PC-3 (cell line): ENCODE measurements around the gene FGD3. TPM values are rescaled to one million over a fixed set of nuclear protein-coding genes. Genes with fewer than 3 reads are reported as not detected.
A peak's percentile ranks its signal among the peaks of the same experiment; 100 is the strongest.

Source experiments
- ATAC-seq: fragments of 200-7000 bp; cut with Tn5 transposase; 2 replicates; pipeline ENCODE4 v1.9.1; 2020; ENCODE audit warnings: mild to moderate bottlenecking, moderate library complexity
- BruUV-seq: library from RNA; stranded (reverse); fragments of 400-500 nt; replicated peaks from 2 replicates; lab custom pipeline; 2021; lab: Mats Ljungman, UMichigan
- CTCF ChIA-PET: fragments of 300-600 bp; sonication (Branson Sonifier 250); formaldehyde crosslinking; loops from one replicate; lab custom pipeline; 2022; ENCODE audit warnings: antibody characterized with exemption; lab: Charles Lee
- POLR2A ChIA-PET: fragments of 300-600 bp; sonication (Branson Sonifier 250); formaldehyde crosslinking; loops from one replicate; lab custom pipeline; 2022; ENCODE audit warnings: antibody characterized with exemption; ENCODE audit not compliant: unreplicated experiment; lab: Charles Lee
- DNase-seq: peaks from one replicate; pipeline ENCODE4 v3.0.0-alpha.2; 2015
- H2AFZ ChIP-seq: fragments of 300-600 bp; sonication (generic); 2 replicates; pipeline ENCODE4 v1.6.0; 2016; ENCODE audit warnings: antibody characterized with exemption, low read length
- H3F3A ChIP-seq: fragments of 300-600 bp; sonication (generic); one replicate; pipeline ENCODE4 v1.6.0; 2017; ENCODE audit warnings: antibody characterized with exemption, low read length, control low read depth, mild to moderate bottlenecking; ENCODE audit not compliant: unreplicated experiment
- H3K27ac ChIP-seq: fragments of 300-600 bp; sonication (generic); 2 replicates; pipeline ENCODE4 v1.5.1; 2016; ENCODE audit warnings: mild to moderate bottlenecking, low read length
- H3K27me3 ChIP-seq: fragments of 300-600 bp; sonication (generic); 2 replicates; pipeline ENCODE4 v1.6.1; 2016; ENCODE audit warnings: low read length, mixed read lengths
- H3K36me3 ChIP-seq: fragments of 300-600 bp; sonication (generic); 2 replicates; pipeline ENCODE4 v1.6.1; 2016; ENCODE audit warnings: low read depth, mixed run types, low read length, mixed read lengths
- H3K4me1 ChIP-seq: fragments of 300-600 bp; sonication (generic); 2 replicates; pipeline ENCODE4 v1.5.1; 2016; ENCODE audit warnings: low read length; ENCODE audit not compliant: insufficient read depth
- H3K4me2 ChIP-seq: fragments of 300-600 bp; sonication (generic); 2 replicates; pipeline ENCODE4 v1.6.0; 2016; ENCODE audit warnings: low read length
- H3K4me3 ChIP-seq: fragments of 300-600 bp; sonication (generic); 2 replicates; pipeline ENCODE4 v1.5.1; 2016; ENCODE audit warnings: mild to moderate bottlenecking, low read length, mixed read lengths
- H3K79me2 ChIP-seq: fragments of 300-600 bp; sonication (generic); 2 replicates; pipeline ENCODE4 v1.6.1; 2017; ENCODE audit warnings: low read length, mixed read lengths
- H3K9ac ChIP-seq: fragments of 300-600 bp; sonication (generic); 2 replicates; pipeline ENCODE4 v1.6.0; 2016; ENCODE audit warnings: mild to moderate bottlenecking, low read length
- H3K9me2 ChIP-seq: fragments of 300-600 bp; sonication (generic); replicated peaks from 2 replicates; pipeline ENCODE4 v1.6.1; 2016; ENCODE audit warnings: mixed run types, low read length, mixed read lengths
- H3K9me3 ChIP-seq: fragments of 300-600 bp; sonication (generic); 2 replicates; pipeline ENCODE4 v1.6.1; 2016; ENCODE audit warnings: low read length, mixed read lengths
- H4K20me1 ChIP-seq: fragments of 300-600 bp; sonication (generic); 2 replicates; pipeline ENCODE4 v1.6.1; 2016; ENCODE audit warnings: low read length, mixed read lengths
- CTCF ChIP-seq: fragments of 300-600 bp; sonication (generic); conservative IDR thresholded peaks from 2 replicates; pipeline ENCODE4 v1.5.1; 2017; ENCODE audit warnings: antibody characterized with exemption, low read depth, mild to moderate bottlenecking, low read length
- EZH2 ChIP-seq: fragments of 300-600 bp; sonication (generic); IDR thresholded peaks from one replicate; pipeline ENCODE4 v1.6.1; 2017; ENCODE audit warnings: antibody characterized with exemption, mild to moderate bottlenecking, low read length; ENCODE audit not compliant: unreplicated experiment
- EZH2phosphoT487 ChIP-seq: fragments of 300-600 bp; sonication (generic); IDR thresholded peaks from 2 replicates; pipeline ENCODE4 v1.6.1; 2018; ENCODE audit warnings: mild to moderate bottlenecking, antibody characterized with exemption, low read length, borderline replicate concordance
- intact Hi-C: fragments of 100-400 bp; cut with micrococcal nuclease; formaldehyde crosslinking; loops from 2 replicates; pipeline ENCODE4 v1.9.0; 2023
- total RNA-seq: library from RNA; depleted of rRNA; stranded (reverse); fragments of >200 nt; gene quantifications from 2 replicates; pipeline ENCODE4 v1.2.3, GENCODE V29; 2014

Gene FGD3
- total RNA-seq, 1 experiment from 2014 or later, result 5.4 TPM

GRCh38 chr9:93001031-93001430 is 53.7 kb downstream of the FGD3 start:
- no peaks in the 10 kb centered on the region for H3K79me2 ChIP-seq
- H3K27ac ChIP-seq, result no peak overlapping the region
- no peak for ATAC-seq
- H4K20me1 ChIP-seq, result no peaks in the 10 kb centered on the region
- no peak overlapping the region for H3K4me2 ChIP-seq
- peaks cover 4% of the 10 kb centered on the region; the same call in 1 of the 2 replicates for H3K4me1 ChIP-seq
- no peaks in the 10 kb centered on the region for H3K27me3 ChIP-seq
- BruUV-seq, result no TSS peak
- DNase-seq, result no peak
- no peaks in the 10 kb centered on the region for H3F3A ChIP-seq
- H2AFZ ChIP-seq, result no peak overlapping the region
- H3K4me3 ChIP-seq, result no peak overlapping the region
- no peak overlapping the region for H3K9ac ChIP-seq
- H3K36me3 ChIP-seq, result no peaks in the 10 kb centered on the region
- TF ChIP-seq CTCF (no peak), EZH2phosphoT487 (no peak), EZH2 (no peak)
- H3K9me2 ChIP-seq, result no peaks in the 10 kb centered on the region
- intact Hi-C loops, result no loop called here
- no peaks in the 10 kb centered on the region for H3K9me3 ChIP-seq
- ChIA-PET CTCF (no interaction called here), POLR2A (no interaction called here)

- no peaks in the 10 kb centered on the region for H3K9me3 ChIP-seq
- no peak overlapping the region for H3K4me2 ChIP-seq
- no peak overlapping the region for H3K27ac ChIP-seq
- no peaks in the 10 kb centered on the region for H4K20me1 ChIP-seq
- POLR2A ChIA-PET, result no interaction called here
- CTCF ChIA-PET, result no interaction called here
- intact Hi-C loops, result loop anchor here (1.0 to 2.0 kb wide), 2 partner anchors 45 to 94 kb away; partner anchors contain the start of gene CARD19
- DNase-seq (no peak), ATAC-seq (no peak)
- H3K36me3 ChIP-seq, result no peaks in the 10 kb centered on the region
- no peaks in the 10 kb centered on the region for H3K27me3 ChIP-seq
- H2AFZ ChIP-seq, result no peak overlapping the region
- H3K4me3 ChIP-seq, result no peak overlapping the region
- no peak for TF ChIP-seq EZH2
- no peak for TF ChIP-seq EZH2phosphoT487
- H3F3A ChIP-seq, result no peaks in the 10 kb centered on the region
- H3K4me1 ChIP-seq, result peaks cover 4% of the 10 kb centered on the region; the same call in 1 of the 2 replicates
- H3K9me2 ChIP-seq, result no peaks in the 10 kb centered on the region
- BruUV-seq, result no TSS peak
- no peaks in the 10 kb centered on the region for H3K79me2 ChIP-seq
- H3K9ac ChIP-seq, result no peak overlapping the region
Observed at GRCh38 chr9:93002700-93003099, 55.4 kb downstream of the FGD3 start.

DNA sequence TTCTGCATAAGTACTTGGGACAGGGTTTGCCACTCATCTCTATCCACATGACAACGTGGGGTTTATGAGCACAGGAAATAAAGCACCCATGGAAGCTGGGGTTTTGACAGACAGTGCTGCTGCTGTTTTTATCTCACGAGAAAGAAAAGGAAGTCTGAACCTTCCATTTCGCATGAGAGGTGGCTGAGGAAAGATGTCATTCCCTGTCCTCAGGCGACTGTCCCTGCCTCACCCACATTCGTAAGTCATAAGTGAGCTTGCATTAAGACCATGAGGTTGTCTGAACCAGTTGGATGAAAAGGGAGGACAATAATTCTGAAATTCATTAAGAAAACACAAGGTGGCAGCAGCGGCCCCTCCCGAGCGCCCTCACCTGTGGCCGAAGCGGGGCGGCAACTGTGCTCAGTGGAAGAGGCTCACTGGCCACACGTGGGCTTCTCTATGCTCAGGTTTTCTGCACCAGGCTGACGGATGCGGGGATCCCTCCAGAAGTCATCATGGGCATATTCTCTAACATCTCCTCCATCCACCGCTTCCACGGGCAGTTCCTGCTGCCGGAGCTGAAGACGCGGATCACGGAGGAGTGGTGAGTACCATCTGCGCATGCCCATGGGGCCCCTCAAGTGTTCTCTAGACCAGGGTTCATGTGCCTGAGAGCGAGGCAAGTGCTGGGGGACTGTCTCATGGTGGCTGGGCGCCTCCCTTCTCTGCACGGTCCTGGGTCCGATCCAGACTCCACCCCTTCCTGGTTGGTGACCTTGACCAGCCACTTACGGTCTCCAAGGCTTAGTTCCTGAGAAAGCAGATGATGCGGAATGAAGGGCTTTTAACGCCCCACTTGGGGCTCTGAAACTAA is 56.5 kb downstream of the FGD3 start:
- TF ChIP-seq EZH2, result no peak
- TF ChIP-seq CTCF, result peak; percentile 75
- intact Hi-C loops, result loop anchor here (1.0 to 2.0 kb wide), 2 partner anchors 46 to 93 kb away; partner anchors contain the start of gene CARD19
- Histone ChIP-seq H2AFZ (peak overlapping the region; percentile 78), H3K79me2 (no peaks in the 10 kb centered on the region), H3K9ac (peak overlapping the region; percentile 40), H4K20me1 (no peaks in the 10 kb centered on the region), H3K4me1 (peaks cover 4% of the 10 kb centered on the region; the same call in 1 of the 2 replicates), H3K4me3 (peak overlapping the region; percentile 67), H3K27me3 (no peaks in the 10 kb centered on the region), H3K9me2 (no peaks in the 10 kb centered on the region), H3K27ac (no peak overlapping the region), H3K9me3 (no peaks in the 10 kb centered on the region), H3F3A (no peaks in the 10 kb centered on the region), H3K36me3 (no peaks in the 10 kb centered on the region), H3K4me2 (peak overlapping the region; percentile 80)
- ChIA-PET CTCF (interaction anchor here (1.0 kb wide), 1 partner anchor 105 kb away, joined by 4 read pairs; no protein-coding TSS in a partner anchor), POLR2A (no interaction called here)
- peak; percentile 72 for DNase-seq
- ATAC-seq, result peak; percentile 94
- BruUV-seq, result no TSS peak
